Fibroblast of lung (primary cell): ENCODE data around the gene CKLF. TPM values are rescaled to one million over a fixed set of nuclear protein-coding genes. Genes with fewer than 3 reads are reported as not detected.

Experiments used
- DNase-seq, 2 donors: peaks; one replicate each; pipeline versions ENCODE4 v3.0.0 to v3.0.0-alpha.2; 2010; ENCODE audit warnings: low read depth in 2 of 2
- H2AFZ ChIP-seq: 2 replicates; pipeline ENCODE4 v1.5.1; 2012; ENCODE audit warnings: low read length, control low read depth, inconsistent platforms
- H3K27ac ChIP-seq: 2 replicates; pipeline ENCODE4 v1.5.1; 2011; ENCODE audit warnings: low read length, control low read depth; ENCODE audit not compliant: insufficient read depth
- H3K27me3 ChIP-seq: 2 replicates; pipeline ENCODE4 v1.5.1; 2011; ENCODE audit warnings: mild to moderate bottlenecking, low read length; ENCODE audit not compliant: control insufficient read depth, insufficient read depth
- H3K36me3 ChIP-seq: 2 replicates; pipeline ENCODE4 v1.5.1; 2011; ENCODE audit warnings: low read length; ENCODE audit not compliant: control insufficient read depth, insufficient read depth
- H3K4me1 ChIP-seq: 2 replicates; pipeline ENCODE4 v1.5.1; 2011; ENCODE audit warnings: low read length; ENCODE audit not compliant: control insufficient read depth, insufficient read depth; ENCODE audit errors: extremely low read depth
- H3K4me2 ChIP-seq: 2 replicates; pipeline ENCODE4 v1.5.1; 2011; ENCODE audit warnings: low read length, control low read depth; ENCODE audit not compliant: insufficient read depth; ENCODE audit errors: extremely low read depth
- H3K4me3 ChIP-seq, 4 experiments: fragments of 200-600 bp in 1 of 4; sonication (generic) in 1 of 4; replicated peaks in 1 of 4; 2 replicates each; pipeline ENCODE4 v1.5.1; 2011 to 2016; ENCODE audit warnings: low read length in 4 of 4, low read depth in 3 of 4, mild to moderate bottlenecking in 3 of 4, control low read depth in 2 of 4, inconsistent platforms in 1 of 4, mixed read lengths in 1 of 4; ENCODE audit not compliant: insufficient read depth in 1 of 4; ENCODE audit errors: control extremely low read depth in 1 of 4
- H3K79me2 ChIP-seq: 2 replicates; pipeline ENCODE4 v1.5.1; 2012; ENCODE audit warnings: mild to moderate bottlenecking, low read length, inconsistent platforms; ENCODE audit not compliant: control insufficient read depth, insufficient read depth
- H3K9ac ChIP-seq: 2 replicates; pipeline ENCODE4 v1.5.1; 2011; ENCODE audit warnings: mild to moderate bottlenecking, low read length, control low read depth; ENCODE audit not compliant: insufficient read depth
- H3K9me3 ChIP-seq: 2 replicates; pipeline ENCODE4 v1.5.1; 2012; ENCODE audit warnings: low read depth, low read length; ENCODE audit not compliant: control insufficient read depth, insufficient read depth
- H4K20me1 ChIP-seq: 2 replicates; pipeline ENCODE4 v1.5.1; 2011; ENCODE audit warnings: low read length; ENCODE audit not compliant: control insufficient read depth, insufficient read depth; ENCODE audit errors: extremely low read depth
- CTCF ChIP-seq, 2 donors: IDR thresholded peaks in 1 of 2; conservative IDR thresholded peaks in 1 of 2; 1 replicate in 1 of 2; 2 replicates in 1 of 2; pipeline ENCODE4 v1.5.1; 2011 to 2012; ENCODE audit warnings: low read length in 2 of 2, control low read depth in 1 of 2, inconsistent platforms in 1 of 2, low read depth in 1 of 2, mild to moderate bottlenecking in 1 of 2
- EZH2 ChIP-seq: IDR thresholded peaks from 2 replicates; pipeline ENCODE4 v1.5.1; 2012; ENCODE audit warnings: low read length, control low read depth, mild to moderate bottlenecking; ENCODE audit errors: missing control alignments
- polyA minus RNA-seq: library from RNA; depleted of rRNA, polyadenylated mRNA; stranded (reverse); fragments of >200 nt; gene quantifications from 2 replicates; pipeline ENCODE4 v1.2.3, GENCODE V29; 2011; ENCODE audit warnings: low replicate concordance
- polyA plus RNA-seq, 2 donors: library from polyadenylated mRNA; depleted of rRNA in 1 of 2; stranded (reverse) in 1 of 2; unstranded in 1 of 2; fragments of >200 nt; gene quantifications; 2 replicates each; pipeline ENCODE4 v1.2.1, GENCODE V29; 2011 to 2012; ENCODE audit warnings: missing spikeins in 1 of 2
- total RNA-seq: library from RNA; depleted of rRNA; stranded (reverse); fragments of >200 nt; gene quantifications from 2 replicates; pipeline ENCODE4 v1.2.1, GENCODE V29; 2014

Gene CKLF, protein sequence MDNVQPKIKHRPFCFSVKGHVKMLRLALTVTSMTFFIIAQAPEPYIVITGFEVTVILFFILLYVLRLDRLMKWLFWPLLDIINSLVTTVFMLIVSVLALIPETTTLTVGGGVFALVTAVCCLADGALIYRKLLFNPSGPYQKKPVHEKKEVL
- total RNA-seq (38.8 and 41.9 TPM in 2 replicates), polyA plus RNA-seq (70.9 and 82.8 TPM in 2 replicates), polyA minus RNA-seq (11.3 and 28.6 TPM in 2 replicates)
- 70.3 and 72.2 TPM in 2 replicates for polyA plus RNA-seq (2012)

DNA sequence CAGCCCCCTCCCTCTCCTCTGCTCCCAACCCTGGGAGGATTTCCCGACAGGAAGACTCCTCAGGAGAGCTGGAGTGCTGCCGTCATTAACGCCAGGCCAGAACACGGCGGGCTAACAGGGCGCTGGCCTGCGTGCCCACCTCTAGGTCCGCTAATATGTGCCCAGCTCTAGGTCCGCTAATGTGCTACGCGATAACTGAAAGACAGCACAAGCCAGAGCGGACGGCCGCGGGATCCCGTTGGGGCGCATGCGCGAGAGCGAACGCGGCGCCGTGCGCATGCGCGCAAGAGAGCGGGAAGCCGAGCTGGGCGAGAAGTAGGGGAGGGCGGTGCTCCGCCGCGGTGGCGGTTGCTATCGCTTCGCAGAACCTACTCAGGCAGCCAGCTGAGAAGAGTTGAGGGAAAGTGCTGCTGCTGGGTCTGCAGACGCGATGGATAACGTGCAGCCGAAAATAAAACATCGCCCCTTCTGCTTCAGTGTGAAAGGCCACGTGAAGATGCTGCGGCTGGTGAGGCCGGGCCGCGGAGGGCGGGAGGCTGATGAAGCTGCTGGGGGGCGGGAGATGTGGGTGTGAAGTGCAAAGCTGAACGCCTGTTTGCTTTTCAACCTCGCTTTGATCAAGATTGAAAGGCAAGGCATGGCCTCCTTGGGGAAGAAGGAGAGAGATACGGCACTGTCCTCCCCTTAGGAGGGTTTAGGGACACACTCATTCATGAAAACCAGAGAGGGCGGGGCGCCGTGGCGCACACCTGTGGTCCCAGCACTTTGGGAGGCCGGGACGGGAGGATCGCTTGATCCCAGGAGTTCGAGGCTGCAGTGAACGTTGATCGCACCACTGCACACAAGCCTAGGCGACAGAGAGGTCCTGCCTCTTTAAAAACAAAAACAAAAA lies at the start of gene CKLF:
CKLF (plus strand) TSS at position 291 of the 892 bp plus-strand sequence; CDS start at position 431, 140 bp downstream.
- Histone ChIP-seq H3K27me3 (no peaks in the 10 kb centered on the region), H3K9ac (peak within 1 kb of the TSS; percentile 74), H3K79me2 (peaks cover 13% of the 10 kb centered on the region), H3K36me3 (no peaks in the 10 kb centered on the region), H2AFZ (peak within 1 kb of the TSS; percentile 96), H3K27ac (peak within 1 kb of the TSS; percentile 83), H3K4me2 (peak within 1 kb of the TSS; percentile 97), H4K20me1 (no peaks in the 10 kb centered on the region), H3K9me3 (no peaks in the 10 kb centered on the region), H3K4me3 (peak within 1 kb of the TSS; percentile 63 to 74 (median 67)), H3K4me1 (peaks cover 11% of the 10 kb centered on the region)
- TF ChIP-seq EZH2 (no peak), CTCF (conservative IDR thresholded peaks at IDR 0.05 in 1 of 2, IDR thresholded peaks at IDR 0.05 in 1 of 2; ENCODE audit: low read depth in 1 of 2, low read length in 2 of 2) (no peak)
- DNase-seq, result peak; percentile 79 to 87

DNA sequence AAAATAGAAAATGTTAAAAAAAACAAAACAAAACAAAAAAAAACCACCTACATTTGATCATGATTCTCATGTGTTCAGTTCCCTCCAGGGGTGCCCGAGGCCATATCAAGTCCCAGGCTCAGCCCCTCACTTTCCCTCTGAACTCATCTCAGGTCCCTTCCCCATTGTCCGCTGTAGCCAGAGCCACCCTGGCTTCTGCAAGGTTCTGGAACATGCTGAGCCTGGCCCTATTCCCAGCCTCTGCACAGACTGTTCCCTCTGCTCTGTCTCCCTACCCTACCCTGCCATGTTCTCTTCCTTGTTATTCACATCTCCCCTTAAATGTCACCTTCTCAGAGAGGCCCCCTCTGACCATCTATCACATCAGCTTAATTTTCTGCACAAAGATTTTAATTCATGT lies 49.3 kb upstream of the CKLF start:
- Histone ChIP-seq H3K9me3 (no peaks in the 10 kb centered on the region), H3K27ac (no peak overlapping the region), H3K27me3 (no peaks in the 10 kb centered on the region), H3K4me3 (no peak overlapping the region), H3K4me2 (no peak overlapping the region), H3K79me2 (no peaks in the 10 kb centered on the region), H2AFZ (no peak overlapping the region), H3K36me3 (no peaks in the 10 kb centered on the region), H3K9ac (no peak overlapping the region), H3K4me1 (peaks cover 2% of the 10 kb centered on the region), H4K20me1 (no peaks in the 10 kb centered on the region)
- no peak for DNase-seq
- TF ChIP-seq CTCF (conservative IDR thresholded peaks at IDR 0.05 in 1 of 2, IDR thresholded peaks at IDR 0.05 in 1 of 2; ENCODE audit: low read depth in 1 of 2, low read length in 2 of 2) (no peak), EZH2 (no peak)

DNA sequence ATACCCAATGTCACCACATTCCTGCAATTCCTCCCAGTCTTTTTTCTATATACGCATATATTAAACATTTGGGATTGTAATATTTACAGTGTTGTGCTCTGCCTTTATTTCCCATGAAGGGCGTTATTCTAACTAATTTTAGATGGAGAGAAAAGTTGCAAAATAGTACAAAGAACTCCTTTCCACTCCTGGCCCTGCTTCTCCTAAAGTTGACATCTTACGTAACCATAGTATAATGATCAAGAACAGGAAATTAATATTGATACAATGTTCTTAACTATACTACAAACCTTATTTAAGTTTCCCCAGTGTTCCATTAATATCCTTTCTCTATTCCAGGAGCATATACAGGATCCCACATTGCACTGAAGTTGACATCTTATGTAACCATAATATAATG lies 48.8 kb upstream of the CKLF start:
- no peak overlapping the region for H3K4me2 ChIP-seq
- peaks cover 5% of the 10 kb centered on the region for H3K4me1 ChIP-seq
- no peak overlapping the region for H2AFZ ChIP-seq
- H3K79me2 ChIP-seq, result no peaks in the 10 kb centered on the region
- TF ChIP-seq CTCF (conservative IDR thresholded peaks at IDR 0.05 in 1 of 2, IDR thresholded peaks at IDR 0.05 in 1 of 2; ENCODE audit: low read depth in 1 of 2, low read length in 2 of 2), result no peak
- no peak for TF ChIP-seq EZH2
- no peaks in the 10 kb centered on the region for H3K36me3 ChIP-seq
- DNase-seq, result no peak
- H3K4me3 ChIP-seq, result no peak overlapping the region
- H3K9me3 ChIP-seq, result no peaks in the 10 kb centered on the region
- H3K27me3 ChIP-seq, result no peaks in the 10 kb centered on the region
- H4K20me1 ChIP-seq, result no peaks in the 10 kb centered on the region
- no peak overlapping the region for H3K9ac ChIP-seq
- H3K27ac ChIP-seq, result no peak overlapping the region
